Thyroid gland (tissue), 4 donors: ENCODE data around the gene STYXL2. TPM values are rescaled to one million over a fixed set of nuclear protein-coding genes. Genes with fewer than 3 reads are reported as not detected.

ENCODE experiments used
- DNase-seq, 2 donors: peaks; one replicate each; pipeline ENCODE4 v3.0.0-alpha.2; 2019
- H3K27ac ChIP-seq, 3 donors: fragments of 200-600 bp; sonication (generic); 1 replicate in 2 of 3; 2 replicates in 1 of 3; pipeline ENCODE4 v1.5.1; 2016 to 2019; ENCODE audit warnings: mild to moderate bottlenecking in 1 of 3, moderate library complexity in 1 of 3
- H3K27me3 ChIP-seq: fragments of 200-600 bp; sonication (generic); one replicate; pipeline ENCODE4 v1.5.1; 2019
- H3K36me3 ChIP-seq, 2 donors: fragments of 200-600 bp; sonication (generic); one replicate each; pipeline ENCODE4 v1.5.1; 2016 to 2019
- H3K4me1 ChIP-seq, 2 donors: fragments of 200-600 bp; sonication (generic); one replicate each; pipeline ENCODE4 v1.5.1; 2017 to 2019
- H3K4me3 ChIP-seq, 3 donors: fragments of 200-600 bp; sonication (generic); replicated peaks in 1 of 3; 1 replicate in 2 of 3; 2 replicates in 1 of 3; pipeline ENCODE4 v1.5.1; 2016; ENCODE audit warnings: mild to moderate bottlenecking in 1 of 3
- H3K9me3 ChIP-seq: fragments of 200-600 bp; sonication (generic); one replicate; pipeline ENCODE4 v1.5.1; 2017
- CTCF ChIP-seq, 6 experiments: fragments of 200-600 bp in 3 of 6; fragments of 450-650 bp in 3 of 6; sonication (generic) in 3 of 6; IDR thresholded peaks; one replicate each; pipeline ENCODE4 v1.5.1; 2016 to 2019; ENCODE audit warnings: antibody characterized with exemption in 6 of 6, mild to moderate bottlenecking in 2 of 6, inconsistent platforms in 1 of 6, moderate library complexity in 1 of 6
- POLR2A ChIP-seq, 2 donors: fragments of 450-650 bp; IDR thresholded peaks; one replicate each; pipeline ENCODE4 v1.6.1; 2017; ENCODE audit warnings: antibody characterized with exemption in 2 of 2, mild to moderate bottlenecking in 2 of 2, moderate library complexity in 1 of 2
- WGBS, 2 donors: methylation state at CpG; one replicate each; pipeline ENCODE4 v1.1.5; 2017; 5-methylcytosine and 5-hydroxymethylcytosine counted together
- intact Hi-C: fragments of 100-400 bp; cut with DNase I; formaldehyde crosslinking; loops from one replicate; pipeline ENCODE4 v1.15.1; 2023
- total RNA-seq, 4 donors: library from RNA; depleted of rRNA; stranded (reverse); fragments of >200 nt; gene quantifications; one replicate each; pipeline ENCODE4 v1.2.3, GENCODE V29; 2016

The STYXL2 gene
- total RNA-seq, 4 donors from 2014 or later = not detected

GRCh38 chr1:167089939-167090313 is 3.9 kb upstream of the STYXL2 start:
- no peak for TF ChIP-seq CTCF (IDR thresholded peaks at IDR 0.05)
- no peak for TF ChIP-seq POLR2A (IDR thresholded peaks at IDR 0.05)
- intact Hi-C loops = no loop called here
- WGBS, 2 donors = 60 to 64% methylated on average over 2 of the region's 2 CpGs
- Histone ChIP-seq H3K27me3 (no peaks in the 10 kb centered on the region), H3K27ac (no peak overlapping the region), H3K9me3 (no peaks in the 10 kb centered on the region), H3K4me1 (no peaks in the 10 kb centered on the region), H3K4me3 (no peak overlapping the region), H3K36me3 (no peaks in the 10 kb centered on the region)
- DNase-seq = no peak

- H3K27me3 ChIP-seq = no peaks in the 10 kb centered on the region
- TF ChIP-seq POLR2A (IDR thresholded peaks at IDR 0.05) (no peak), CTCF (IDR thresholded peaks at IDR 0.05) (no peak)
- intact Hi-C loops = no loop called here
- H3K27ac ChIP-seq = no peak within 1 kb of the TSS
- no peak within 1 kb of the TSS for H3K4me3 ChIP-seq
- no peaks in the 10 kb centered on the region for H3K9me3 ChIP-seq
- DNase-seq = no peak
- no peaks in the 10 kb centered on the region for H3K4me1 ChIP-seq
- 82 to 100% methylated on average over 1 of the region's 1 CpG for WGBS, 2 donors
- H3K36me3 ChIP-seq = no peaks in the 10 kb centered on the region
These were observed 3.4 kb upstream of the STYXL2 start, which contains the start of gene GPA33 for GRCh38 chr1:167090314-167090942. Gene GPA33 (minus strand): TSS chr1:167090377. CDS start chr1:167090287, 90 bp downstream.

GRCh38 chr1:167092653-167093052 is 1.2 kb upstream of the STYXL2 start:
- intact Hi-C loops = no loop called here
- Histone ChIP-seq H3K36me3 (no peaks in the 10 kb centered on the region), H3K4me3 (no peak overlapping the region), H3K27me3 (no peaks in the 10 kb centered on the region), H3K4me1 (no peaks in the 10 kb centered on the region), H3K27ac (no peak overlapping the region), H3K9me3 (no peaks in the 10 kb centered on the region)
- 87 to 95% methylated on average over 1 of the region's 1 CpG for WGBS, 2 donors
- no peak for DNase-seq
- TF ChIP-seq POLR2A (IDR thresholded peaks at IDR 0.05) (no peak), CTCF (IDR thresholded peaks at IDR 0.05) (no peak)

GRCh38 chr1:167094690-167095089 is 815 bp downstream of the STYXL2 start:
- H3K9me3 ChIP-seq = no peaks in the 10 kb centered on the region
- TF ChIP-seq POLR2A (IDR thresholded peaks at IDR 0.05) = no peak
- TF ChIP-seq CTCF (IDR thresholded peaks at IDR 0.05) = no peak
- H3K27me3 ChIP-seq = no peaks in the 10 kb centered on the region
- intact Hi-C loops = no loop called here
- 81 to 83% methylated on average over 8 of the region's 8 CpGs for WGBS, 2 donors
- no peaks in the 10 kb centered on the region for H3K4me1 ChIP-seq
- no peak overlapping the region for H3K4me3 ChIP-seq
- DNase-seq = no peak
- H3K27ac ChIP-seq = no peak overlapping the region
- no peaks in the 10 kb centered on the region for H3K36me3 ChIP-seq

- no peaks in the 10 kb centered on the region for H3K9me3 ChIP-seq
- no peak for DNase-seq
- intact Hi-C loops = no loop called here
- no peaks in the 10 kb centered on the region for H3K27me3 ChIP-seq
- H3K4me3 ChIP-seq = no peak overlapping the region
- H3K4me1 ChIP-seq = no peaks in the 10 kb centered on the region
- H3K36me3 ChIP-seq = no peaks in the 10 kb centered on the region
- no peak overlapping the region for H3K27ac ChIP-seq
- no peak for TF ChIP-seq CTCF (IDR thresholded peaks at IDR 0.05)
- TF ChIP-seq POLR2A (IDR thresholded peaks at IDR 0.05) = no peak
- 57 to 62% methylated on average over 5 of the region's 5 CpGs for WGBS, 2 donors
These were observed 1.5 kb downstream of the STYXL2 start for GRCh38 chr1:167095368-167095767.
